ENCODE measurements around the gene TMEM184B.

The TMEM184B gene

GRCh38 chr22:38271101-38271500 lies 1.7 kb downstream of the TMEM184B start:
- Histone ChIP-seq H3K4me1 (ENCODE audit: control insufficient read depth in 1 of 2, insufficient read depth in 2 of 2, low read length in 2 of 2) (peaks cover 21 to 34% of the 10 kb centered on the region in 2 experiments), H3K18ac (ENCODE audit: low read length) (no peak overlapping the region), H3K4ac (ENCODE audit: low read depth, low read length) (peak overlapping the region; percentile 23), H3K79me1 (ENCODE audit: low read length) (peaks cover 12% of the 10 kb centered on the region), H2BK12ac (ENCODE audit: low read length) (no peak overlapping the region), H2BK5ac (ENCODE audit: low read depth, low read length, poor library complexity) (no peak overlapping the region), H2AFZ (ENCODE audit: insufficient read depth, low read length, poor library complexity) (no peak overlapping the region), H3K23ac (ENCODE audit: low read length) (no peak overlapping the region), H2BK120ac (ENCODE audit: insufficient read depth, low read length, poor library complexity) (no peak overlapping the region), H3K4me2 (ENCODE audit: low read length) (peak overlapping the region; percentile 68), H3K27ac (ENCODE audit: low read depth, low read length) (no peak overlapping the region), H3K27me3 (ENCODE audit: insufficient read depth, low read length) (no peaks in the 10 kb centered on the region), H3K9me3 (ENCODE audit: insufficient read depth, low read depth, low read length) (peaks cover 1% of the 10 kb centered on the region), H4K91ac (ENCODE audit: low read depth, low read length) (no peak overlapping the region), H3K9ac (ENCODE audit: low read length) (no peak overlapping the region), H3K36me3 (ENCODE audit: control insufficient read depth in 1 of 2, insufficient read depth in 2 of 2, low read length in 2 of 2) (peaks cover 4 to 16% of the 10 kb centered on the region in 2 experiments), H2AK5ac (ENCODE audit: low read length) (no peak overlapping the region), H3K4me3 (ENCODE audit: low read depth, low read length) (no peak overlapping the region), H4K12ac (ENCODE audit: low read depth, low read length) (no peak overlapping the region), H4K8ac (ENCODE audit: low read depth, low read length) (no peak overlapping the region), H3K14ac (ENCODE audit: low read length) (no peak overlapping the region), H3K79me2 (ENCODE audit: control insufficient read depth, insufficient read depth, low read length, poor library complexity) (peaks cover 25% of the 10 kb centered on the region)
- no CpG with 5 or more reads among the region's 7 CpGs for WGBS (ENCODE audit: extremely low coverage, insufficient coverage, insufficient read length)
- no peak for DNase-seq

DNA sequence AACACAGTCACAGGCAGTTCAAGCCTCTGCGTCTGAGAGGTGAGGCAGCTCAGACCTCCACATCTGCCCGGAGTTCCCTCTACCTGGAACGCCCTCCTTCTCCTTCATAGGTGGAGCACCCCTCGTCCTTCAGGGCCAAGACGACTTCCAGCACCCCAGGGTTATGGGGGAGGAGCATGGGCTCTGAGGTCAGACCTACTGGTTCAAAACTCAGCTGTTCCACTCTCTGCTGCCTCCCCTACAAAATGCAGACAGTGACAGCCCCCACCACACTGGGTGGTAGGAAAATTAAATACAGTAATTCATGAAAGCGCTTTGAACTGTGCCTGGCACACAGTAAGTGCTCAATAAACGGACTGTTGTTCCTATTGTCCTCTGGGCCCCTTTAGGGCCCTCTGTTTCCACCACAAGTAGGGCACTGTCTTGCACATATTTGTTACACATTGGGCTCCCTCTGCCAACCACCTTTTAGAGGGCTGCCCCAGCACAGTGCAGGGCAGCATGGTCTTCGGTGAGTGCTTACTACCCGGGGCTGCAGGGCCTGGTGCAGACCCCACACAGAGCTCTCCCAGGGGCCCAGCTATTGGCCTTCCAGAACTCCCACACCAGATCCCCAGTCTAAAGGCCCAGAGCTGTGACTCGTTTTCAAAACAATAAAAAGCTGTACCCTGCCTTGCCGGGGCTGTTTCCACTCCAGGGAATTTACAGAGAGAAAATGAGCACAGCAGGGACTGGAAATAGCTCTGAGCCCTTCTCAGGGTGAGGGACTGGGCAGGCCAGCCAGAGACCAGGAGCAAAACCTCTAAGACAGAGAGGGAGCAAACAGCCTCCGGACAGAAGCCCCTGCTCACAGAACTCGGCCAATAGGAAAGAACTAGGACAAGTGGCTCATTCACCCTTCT lies 2.5 kb downstream of the TMEM184B start:
- Histone ChIP-seq H4K12ac (ENCODE audit: low read depth, low read length) (no peak overlapping the region), H3K79me1 (ENCODE audit: low read length) (peaks cover 12% of the 10 kb centered on the region), H3K4me3 (ENCODE audit: low read depth, low read length) (no peak overlapping the region), H3K23ac (ENCODE audit: low read length) (no peak overlapping the region), H3K27me3 (ENCODE audit: insufficient read depth, low read length) (no peaks in the 10 kb centered on the region), H2BK120ac (ENCODE audit: insufficient read depth, low read length, poor library complexity) (no peak overlapping the region), H3K79me2 (ENCODE audit: control insufficient read depth, insufficient read depth, low read length, poor library complexity) (peaks cover 28% of the 10 kb centered on the region), H2AK5ac (ENCODE audit: low read length) (no peak overlapping the region), H3K4me2 (ENCODE audit: low read length) (no peak overlapping the region), H2BK5ac (ENCODE audit: low read depth, low read length, poor library complexity) (no peak overlapping the region), H3K18ac (ENCODE audit: low read length) (peak overlapping the region; percentile 73), H3K4me1 (ENCODE audit: control insufficient read depth in 1 of 2, insufficient read depth in 2 of 2, low read length in 2 of 2) (peaks cover 21 to 33% of the 10 kb centered on the region in 2 experiments), H2AFZ (ENCODE audit: insufficient read depth, low read length, poor library complexity) (no peak overlapping the region), H4K8ac (ENCODE audit: low read depth, low read length) (no peak overlapping the region), H4K91ac (ENCODE audit: low read depth, low read length) (no peak overlapping the region), H2BK12ac (ENCODE audit: low read length) (no peak overlapping the region), H3K27ac (ENCODE audit: low read depth, low read length) (no peak overlapping the region), H3K14ac (ENCODE audit: low read length) (no peak overlapping the region), H3K4ac (ENCODE audit: low read depth, low read length) (peak overlapping the region; percentile 78), H3K9ac (ENCODE audit: low read length) (no peak overlapping the region), H3K36me3 (ENCODE audit: control insufficient read depth in 1 of 2, insufficient read depth in 2 of 2, low read length in 2 of 2) (peaks cover 4 to 20% of the 10 kb centered on the region in 2 experiments), H3K9me3 (ENCODE audit: insufficient read depth, low read depth, low read length) (peaks cover 2% of the 10 kb centered on the region)
- DNase-seq = no peak
- no CpG with 5 or more reads among the region's 13 CpGs for WGBS (ENCODE audit: extremely low coverage, insufficient coverage, insufficient read length)

- peaks cover 9 to 23% of the 10 kb centered on the region in 2 experiments for H3K36me3 ChIP-seq (ENCODE audit: control insufficient read depth in 1 of 2, insufficient read depth in 2 of 2, low read length in 2 of 2)
- H3K23ac ChIP-seq (ENCODE audit: low read length) = no peak overlapping the region
- H4K8ac ChIP-seq (ENCODE audit: low read depth, low read length) = no peak overlapping the region
- H3K4me2 ChIP-seq (ENCODE audit: low read length) = no peak overlapping the region
- no peak overlapping the region for H3K9ac ChIP-seq (ENCODE audit: low read length)
- DNase-seq = no peak
- H2AK5ac ChIP-seq (ENCODE audit: low read length) = no peak overlapping the region
- H3K14ac ChIP-seq (ENCODE audit: low read length) = no peak overlapping the region
- H3K27ac ChIP-seq (ENCODE audit: low read depth, low read length) = no peak overlapping the region
- no peak overlapping the region for H2BK5ac ChIP-seq (ENCODE audit: low read depth, low read length, poor library complexity)
- no peak overlapping the region for H4K12ac ChIP-seq (ENCODE audit: low read depth, low read length)
- peaks cover 2% of the 10 kb centered on the region for H3K9me3 ChIP-seq (ENCODE audit: insufficient read depth, low read depth, low read length)
- no peak overlapping the region for H4K91ac ChIP-seq (ENCODE audit: low read depth, low read length)
- H2AFZ ChIP-seq (ENCODE audit: insufficient read depth, low read length, poor library complexity) = no peak overlapping the region
- no peak overlapping the region for H2BK12ac ChIP-seq (ENCODE audit: low read length)
- no peaks in the 10 kb centered on the region for H3K27me3 ChIP-seq (ENCODE audit: insufficient read depth, low read length)
- no peak overlapping the region for H3K4me3 ChIP-seq (ENCODE audit: low read depth, low read length)
- no CpG with 5 or more reads among the region's 7 CpGs for WGBS (ENCODE audit: extremely low coverage, insufficient coverage, insufficient read length)
- H3K79me1 ChIP-seq (ENCODE audit: low read length) = peaks cover 12% of the 10 kb centered on the region
- peaks cover 21 to 33% of the 10 kb centered on the region in 2 experiments for H3K4me1 ChIP-seq (ENCODE audit: control insufficient read depth in 1 of 2, insufficient read depth in 2 of 2, low read length in 2 of 2)
- H3K18ac ChIP-seq (ENCODE audit: low read length) = no peak overlapping the region
- peak overlapping the region; percentile 78 for H3K4ac ChIP-seq (ENCODE audit: low read depth, low read length)
- H3K79me2 ChIP-seq (ENCODE audit: control insufficient read depth, insufficient read depth, low read length, poor library complexity) = peaks cover 28% of the 10 kb centered on the region
- H2BK120ac ChIP-seq (ENCODE audit: insufficient read depth, low read length, poor library complexity) = no peak overlapping the region
These were observed 3.3 kb downstream of the TMEM184B start for GRCh38 chr22:38269466-38269865.

- no CpG with 5 or more reads among the region's 4 CpGs for WGBS (ENCODE audit: extremely low coverage, insufficient coverage, insufficient read length)
- peak in 1 of 2 donors; percentile 15 for DNase-seq
- Histone ChIP-seq H2BK120ac (ENCODE audit: insufficient read depth, low read length, poor library complexity) (no peak overlapping the region), H3K23ac (ENCODE audit: low read length) (no peak overlapping the region), H3K4me3 (ENCODE audit: low read depth, low read length) (no peak overlapping the region), H4K8ac (ENCODE audit: low read depth, low read length) (no peak overlapping the region), H2AK5ac (ENCODE audit: low read length) (no peak overlapping the region), H3K36me3 (ENCODE audit: control insufficient read depth in 1 of 2, insufficient read depth in 2 of 2, low read length in 2 of 2) (peaks cover 19 to 30% of the 10 kb centered on the region in 2 experiments), H2BK5ac (ENCODE audit: low read depth, low read length, poor library complexity) (no peak overlapping the region), H3K4me1 (ENCODE audit: control insufficient read depth in 1 of 2, insufficient read depth in 2 of 2, low read length in 2 of 2) (peaks cover 15 to 26% of the 10 kb centered on the region in 2 experiments), H3K4me2 (ENCODE audit: low read length) (no peak overlapping the region), H4K12ac (ENCODE audit: low read depth, low read length) (no peak overlapping the region), H4K91ac (ENCODE audit: low read depth, low read length) (no peak overlapping the region), H3K79me1 (ENCODE audit: low read length) (peaks cover under 1% of the 10 kb centered on the region), H3K9ac (ENCODE audit: low read length) (no peak overlapping the region), H3K27me3 (ENCODE audit: insufficient read depth, low read length) (no peaks in the 10 kb centered on the region), H3K14ac (ENCODE audit: low read length) (no peak overlapping the region), H3K18ac (ENCODE audit: low read length) (no peak overlapping the region), H3K27ac (ENCODE audit: low read depth, low read length) (no peak overlapping the region), H3K9me3 (ENCODE audit: insufficient read depth, low read depth, low read length) (peaks cover 2% of the 10 kb centered on the region), H3K79me2 (ENCODE audit: control insufficient read depth, insufficient read depth, low read length, poor library complexity) (peaks cover 19% of the 10 kb centered on the region), H2BK12ac (ENCODE audit: low read length) (no peak overlapping the region), H2AFZ (ENCODE audit: insufficient read depth, low read length, poor library complexity) (no peak overlapping the region), H3K4ac (ENCODE audit: low read depth, low read length) (no peak overlapping the region)
These were observed 5.7 kb downstream of the TMEM184B start for GRCh38 chr22:38267086-38267485.

Measured in trophoblast cell (in vitro differentiated cells and primary cell).